ENCODE measurements around the gene TMEM222. TPM values are rescaled to one million over a fixed set of nuclear protein-coding genes. Genes with fewer than 3 reads are reported as not detected.
"Not testable (repeated sequence)": the region's sequence is repeated elsewhere in the genome, so short reads cannot be mapped to it uniquely, and the experiment has no call there.

The TMEM222 gene
- total RNA-seq, 1 donor from 2014 or later = 20.9 TPM

DNA sequence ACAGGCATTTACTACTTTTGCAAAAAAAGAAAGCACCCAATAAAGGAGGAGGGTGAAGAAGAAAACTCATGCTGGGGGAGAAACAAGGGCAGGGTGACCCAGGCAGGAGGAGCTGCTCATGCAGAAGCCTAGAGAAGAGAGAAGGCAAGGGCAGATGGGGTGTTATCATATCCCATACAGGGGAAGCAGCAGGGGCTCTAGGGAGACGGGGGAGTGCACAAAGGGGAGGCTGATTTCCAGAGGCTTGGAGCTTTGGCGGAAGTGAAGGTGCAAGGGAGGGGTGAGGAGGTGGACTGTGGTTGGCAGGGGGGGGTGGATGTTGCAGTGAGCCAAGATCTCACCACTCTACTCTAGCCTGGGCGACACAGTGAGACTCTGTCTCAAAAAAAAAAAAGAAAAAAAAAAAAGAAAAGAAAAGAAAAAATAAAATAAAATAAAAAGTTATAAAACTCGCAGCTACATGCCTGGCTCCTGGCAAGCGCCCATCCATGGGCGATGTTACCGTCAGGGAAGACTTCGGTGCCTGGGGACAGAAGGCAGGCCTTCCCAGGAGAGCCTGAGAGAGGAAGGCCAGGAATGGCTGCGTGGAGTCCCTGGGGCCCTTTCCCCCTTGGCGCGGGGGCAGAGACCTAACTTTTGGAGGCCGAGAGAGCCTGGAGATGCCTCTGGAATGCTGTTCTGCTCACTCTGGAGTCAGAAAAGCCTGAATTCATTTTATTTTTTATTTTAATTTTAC is 56.0 kb downstream of the TMEM222 start:
- no peak for DNase-seq (ENCODE audit: low read depth in 2 of 2)

DNA sequence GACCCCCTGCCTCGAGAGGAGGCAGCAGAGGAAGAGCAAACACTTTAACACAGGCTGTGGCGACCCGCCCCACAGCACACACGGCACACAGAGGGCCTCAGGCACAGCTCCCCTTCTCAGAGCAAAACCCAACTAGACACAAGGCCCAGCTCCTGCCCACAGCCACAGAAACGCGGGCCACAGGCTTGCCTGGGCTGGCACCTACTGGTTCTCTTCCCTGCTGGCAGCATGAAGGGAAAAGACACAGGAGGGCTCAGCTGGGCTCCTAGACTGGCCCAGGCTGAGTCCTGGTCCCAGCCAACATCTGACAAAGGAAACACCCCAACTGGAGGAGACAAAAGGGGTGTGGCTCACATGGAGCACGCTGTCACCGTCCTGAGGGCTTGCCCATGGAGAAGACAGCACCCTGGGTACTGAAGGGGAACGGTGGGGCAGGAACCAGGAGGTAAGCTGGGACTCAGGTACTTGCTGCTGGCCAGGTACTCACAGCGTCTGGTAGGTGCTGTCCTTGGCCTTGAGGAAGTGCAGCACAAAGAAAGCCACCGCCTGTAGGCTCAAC is 57.7 kb downstream of the TMEM222 start:
- DNase-seq (ENCODE audit: low read depth in 2 of 2) = no peak

DNA sequence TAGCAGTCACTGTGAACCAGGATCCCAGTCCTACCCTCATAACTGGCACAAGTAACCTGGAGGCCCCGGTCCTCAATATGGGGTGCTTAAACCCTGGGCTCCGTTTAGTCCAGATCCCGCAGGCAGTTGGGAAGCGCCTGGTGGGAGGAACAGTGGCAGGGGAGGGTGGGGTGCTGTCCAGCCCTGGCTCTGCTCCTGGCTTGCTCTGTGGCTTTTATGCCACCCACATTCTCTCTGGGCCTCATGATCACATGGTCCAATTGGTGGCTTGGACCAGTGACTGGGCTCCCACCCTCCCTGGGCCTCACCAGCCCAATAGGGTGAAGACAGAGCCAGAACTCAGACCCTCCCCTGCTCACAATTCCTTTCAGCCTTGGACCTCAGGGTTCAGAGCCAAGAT is 58.3 kb downstream of the TMEM222 start:
- no peak for DNase-seq (ENCODE audit: low read depth in 2 of 2)

DNA sequence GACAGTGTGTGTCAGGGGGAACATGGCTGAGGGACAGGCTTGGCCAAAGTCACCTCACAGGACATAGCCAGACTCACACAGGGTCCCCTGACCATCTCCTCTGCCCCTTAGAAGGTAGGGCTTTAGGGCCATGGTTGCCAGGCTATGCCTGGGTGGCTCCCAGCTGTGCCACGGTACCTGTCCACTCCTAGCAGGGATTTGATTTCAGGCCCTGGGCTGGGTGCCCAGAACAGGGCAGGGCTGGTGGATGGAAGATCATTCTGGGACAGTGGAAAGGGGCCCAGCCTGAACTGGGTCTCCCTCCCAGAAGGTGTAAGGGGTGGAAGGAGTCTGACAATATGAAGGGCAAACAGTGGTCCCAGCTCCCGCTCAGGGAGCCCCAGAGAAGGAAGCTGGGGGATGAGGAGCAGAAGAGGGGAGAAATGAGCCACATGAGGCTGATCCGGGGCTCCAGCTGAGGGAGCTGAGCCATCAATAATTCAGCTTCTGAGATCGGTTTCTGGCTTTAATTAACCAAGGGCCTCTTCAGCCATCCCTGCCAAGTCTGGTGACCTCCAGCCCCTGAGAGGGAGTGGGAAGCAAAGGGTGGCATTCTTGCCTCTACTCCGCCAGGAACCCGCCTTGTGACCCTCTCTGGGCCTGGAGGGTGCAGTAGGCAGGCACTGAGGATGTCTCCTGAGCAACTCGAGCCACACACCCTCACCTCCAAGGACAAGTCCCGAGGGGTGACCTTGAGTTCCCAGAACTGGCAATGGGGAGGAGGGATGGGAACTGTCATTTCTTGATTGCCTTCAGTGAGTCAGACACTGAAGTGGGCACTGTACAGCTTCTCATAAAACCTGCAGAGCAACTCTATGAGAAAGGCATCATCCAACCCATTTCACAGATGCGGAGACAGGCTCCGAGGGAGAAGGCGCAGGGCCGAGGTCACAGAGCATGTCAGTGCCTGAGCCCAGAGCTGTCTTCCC is 59.1 kb downstream of the TMEM222 start:
- no peak for DNase-seq (ENCODE audit: low read depth in 2 of 2)

DNA sequence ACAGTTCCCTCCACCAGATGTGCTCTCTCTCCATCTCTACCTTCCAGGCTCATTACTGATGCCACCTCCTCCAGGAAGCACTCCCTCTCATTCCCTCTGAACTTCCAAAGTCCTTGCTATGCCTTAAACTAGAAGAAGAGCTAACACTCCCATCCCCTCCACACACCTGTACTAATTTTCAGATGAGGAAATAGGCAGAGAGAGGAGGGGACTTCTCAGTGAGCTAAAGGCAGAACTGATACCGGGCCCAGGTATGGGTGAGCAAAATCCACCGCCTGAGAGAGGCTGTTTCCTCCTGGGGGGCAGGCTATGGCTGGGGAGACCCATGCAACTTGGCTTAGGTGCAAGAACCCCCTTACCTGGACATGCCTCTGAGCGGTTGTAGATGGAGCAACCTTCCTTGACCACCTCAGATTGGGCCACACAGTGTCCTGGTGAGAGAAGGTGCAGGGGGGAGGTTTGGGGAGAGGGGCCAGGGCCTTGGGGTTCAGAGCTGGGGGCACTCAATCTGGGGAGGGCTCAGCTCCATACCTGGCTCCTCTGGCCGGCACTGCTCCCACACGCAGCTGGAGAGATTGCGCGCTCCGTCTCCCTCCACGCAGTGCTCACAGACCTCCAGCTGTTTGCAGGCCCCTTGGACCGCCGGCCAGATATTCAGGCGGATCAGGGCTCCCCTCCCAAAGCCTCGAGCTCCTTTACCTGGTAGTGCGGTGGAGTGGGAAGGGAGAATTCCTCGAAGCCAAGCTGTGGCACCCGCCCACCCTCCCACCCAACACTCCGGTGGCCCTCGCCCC is 60.2 kb downstream of the TMEM222 start:
- no peak for DNase-seq (ENCODE audit: low read depth in 2 of 2)

DNA sequence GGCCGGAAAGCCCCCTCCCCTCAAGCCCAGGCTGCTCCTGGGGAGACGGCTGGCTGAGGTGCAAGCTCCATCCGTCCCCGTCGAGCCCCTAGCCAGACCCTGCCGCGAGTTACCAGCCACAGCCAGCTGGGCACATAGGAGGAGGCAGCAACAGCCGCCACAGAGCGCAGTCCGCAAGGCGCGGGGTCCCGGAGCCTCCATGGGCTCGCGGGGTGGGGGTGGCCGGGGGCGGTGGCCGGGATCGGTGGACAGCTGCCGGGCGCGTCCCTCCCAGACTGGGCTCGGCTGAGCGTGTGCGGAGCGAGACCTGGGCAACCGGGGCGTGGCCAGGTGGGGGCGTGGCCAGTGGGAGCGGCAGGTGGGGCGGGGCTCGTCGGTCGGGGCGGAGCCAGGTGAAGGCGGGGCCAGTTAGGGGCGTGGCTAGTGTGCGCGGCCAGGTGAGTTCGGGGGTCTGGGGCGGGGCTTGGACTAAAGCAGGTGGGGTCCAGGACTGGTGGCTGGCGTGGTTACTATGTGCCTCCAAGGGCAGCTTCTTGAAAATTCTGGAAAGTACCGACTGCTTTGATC is 61.2 kb downstream of the TMEM222 start, which contains the start of gene CD164L2:
Gene CD164L2, minus strand, starts transcription at position 295 of the 567 bp plus-strand sequence. Its CDS starts 94 bp downstream, at position 201.
- no peak for DNase-seq (ENCODE audit: low read depth in 2 of 2)

DNA sequence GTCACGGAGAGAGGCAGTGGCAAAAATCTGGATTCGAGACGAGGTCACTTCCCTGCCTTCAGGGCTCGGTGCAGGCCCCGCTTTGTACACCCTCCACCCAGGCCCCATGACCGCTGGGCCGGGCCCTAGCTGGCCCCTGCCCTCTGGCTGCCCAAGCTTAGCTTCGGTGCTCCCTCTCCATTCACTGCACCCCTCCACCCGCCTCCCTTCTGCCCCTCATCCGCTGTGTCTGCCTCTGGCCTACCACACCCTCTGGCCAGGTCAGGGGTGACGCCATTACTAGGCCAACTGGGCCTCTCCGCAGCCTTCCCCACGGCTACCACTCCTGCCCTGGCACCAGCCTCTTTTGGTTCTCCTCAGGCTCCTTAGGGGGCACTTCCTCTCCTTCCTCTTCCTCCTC is 61.7 kb downstream of the TMEM222 start:
- DNase-seq (ENCODE audit: low read depth in 2 of 2) = no peak

DNA sequence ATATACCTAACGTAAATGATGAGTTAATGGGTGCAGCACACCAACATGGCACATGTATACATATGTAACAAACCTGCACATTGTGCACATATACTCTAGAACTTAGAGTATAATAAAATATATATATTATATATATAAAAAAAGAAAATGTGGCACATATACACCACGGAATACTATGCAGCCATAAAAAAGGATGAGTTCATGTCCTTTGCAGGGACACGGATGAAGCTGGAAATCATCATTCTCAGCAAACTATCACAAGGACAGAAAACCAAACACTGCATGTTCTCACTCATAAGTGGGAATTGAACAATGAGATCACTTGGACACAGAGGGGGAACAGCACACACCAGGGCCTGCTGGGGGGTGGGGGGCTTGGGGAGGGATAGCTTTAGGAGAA is 62.8 kb downstream of the TMEM222 start:
- not testable (repeated sequence) for DNase-seq (ENCODE audit: low read depth in 2 of 2)

Other genes with a start within 250 kb of the TMEM222 start
- gene SLC9A1, start 167.0 kb upstream of the TMEM222 start, total RNA-seq = 3.9 and 6.8 TPM in 2 replicates
- gene WDTC1, start 87.5 kb upstream of the TMEM222 start, total RNA-seq = 18.5 and 31.1 TPM in 2 replicates
- under 0.01 and 0.13 TPM in 2 replicates for gene SYTL1, start 19.9 kb downstream of the TMEM222 start, total RNA-seq
- gene MAP3K6, start 44.8 kb downstream of the TMEM222 start, total RNA-seq = 3.3 and 4.0 TPM in 2 replicates
- not detected in 2 replicates for gene FCN3, start 52.7 kb downstream of the TMEM222 start, total RNA-seq
- not detected in 2 replicates for gene CD164L2, start 61.2 kb downstream of the TMEM222 start, total RNA-seq
- 0.39 and 0.51 TPM in 2 replicates for gene GPR3, start 70.5 kb downstream of the TMEM222 start, total RNA-seq
- 33.1 and 54.5 TPM in 2 replicates for gene WASF2, start 168.0 kb downstream of the TMEM222 start, total RNA-seq